Measurements from ENCODE around the gene HCCS.

HCCS gene

GRCh38 chrX:11124112-11124511, 13.0 kb downstream of the HCCS start:
- no peak for DNase-seq

GRCh38 chrX:11125060-11125459, 13.9 kb downstream of the HCCS start:
- DNase-seq: no peak

- DNase-seq: no peak
Measured at GRCh38 chrX:11129534-11130105, 18.5 kb downstream of the HCCS start.

- DNase-seq: no peak
Measured at GRCh38 chrX:11130136-11130535, 19.0 kb downstream of the HCCS start.

GRCh38 chrX:11131146-11131545, 20.0 kb downstream of the HCCS start:
- DNase-seq: no peak

- DNase-seq: no peak
Measured at GRCh38 chrX:11135564-11136185, 24.5 kb downstream of the HCCS start.

- DNase-seq: peak; percentile 24
Measured at GRCh38 chrX:11137543-11138139, 26.5 kb downstream of the HCCS start.

- DNase-seq: no peak
Measured at GRCh38 chrX:11138498-11139390, 27.6 kb downstream of the HCCS start.

- peak; percentile 75 for DNase-seq
Measured at GRCh38 chrX:11143931-11144678, 33.0 kb downstream of the HCCS start.

- no peak for DNase-seq
Measured at GRCh38 chrX:11146411-11146810, 35.3 kb downstream of the HCCS start.

GRCh38 chrX:11148401-11148800, 37.3 kb downstream of the HCCS start:
- DNase-seq: no peak

GRCh38 chrX:11151799-11152559, 40.8 kb downstream of the HCCS start:
- no peak for DNase-seq

GRCh38 chrX:11159149-11159548, 48.0 kb downstream of the HCCS start:
- no peak for DNase-seq

GRCh38 chrX:11164433-11164832, 53.3 kb downstream of the HCCS start:
- no peak for DNase-seq

GRCh38 chrX:11171956-11172355, 60.8 kb downstream of the HCCS start:
- DNase-seq: no peak

GRCh38 chrX:11172415-11172814, 61.3 kb downstream of the HCCS start:
- no peak for DNase-seq
